HL-60 (cell line): ENCODE measurements around the gene DPP8.
A peak's percentile ranks its signal among the peaks of the same experiment; 100 is the strongest.

Source experiments
- DNase-seq, 2 experiments: peaks; one replicate each; pipeline ENCODE4 v3.0.0-alpha.2; 2010 to 2020; ENCODE audit warnings: low read depth in 1 of 2, low spot score in 1 of 2
- H3K27ac ChIP-seq: fragments of 250-450 bp; sonication (Bioruptor Pico); replicated peaks from 2 replicates; pipeline ENCODE4 v1.5.1; 2020; ENCODE audit warnings: mild to moderate bottlenecking, moderate library complexity
- H3K27me3 ChIP-seq: fragments of 250-450 bp; sonication (Bioruptor Pico); 2 replicates; pipeline ENCODE4 v1.5.1; 2021; ENCODE audit warnings: mild to moderate bottlenecking, moderate library complexity; ENCODE audit not compliant: insufficient read depth, poor library complexity, severe bottlenecking
- H3K4me3 ChIP-seq: replicated peaks from 2 replicates; pipeline ENCODE4 v1.5.1; 2011; ENCODE audit warnings: mild to moderate bottlenecking, control low read depth, low read length; ENCODE audit not compliant: insufficient read depth
- GABPA ChIP-seq: IDR thresholded peaks from 2 replicates; pipeline ENCODE4 v1.6.1; 2012; ENCODE audit warnings: low read depth
- POLR2AphosphoS5 ChIP-seq: IDR thresholded peaks from 2 replicates; pipeline ENCODE4 v1.6.1; 2012; ENCODE audit warnings: low read depth
- REST ChIP-seq: IDR thresholded peaks from 2 replicates; pipeline ENCODE4 v1.6.1; 2012; ENCODE audit warnings: low read depth; ENCODE audit not compliant: insufficient replicate concordance
- SPI1 ChIP-seq: IDR thresholded peaks from 2 replicates; pipeline ENCODE4 v1.6.1; 2012; ENCODE audit warnings: low read depth, mild to moderate bottlenecking, borderline replicate concordance
- TF ChIP-seq, protein P1 (sequence below): IDR thresholded peaks from one replicate; pipeline ENCODE4 v1.5.1; 2011; ENCODE audit warnings: low read length, control low read depth, inconsistent platforms; ENCODE audit not compliant: insufficient read depth

Gene DPP8

GRCh38 chr15:65426216-65426853 is 91.2 kb downstream of the DPP8 start:
- Histone ChIP-seq H3K4me3 (no peak overlapping the region), H3K27ac (no peak overlapping the region), H3K27me3 (peaks cover 29% of the 10 kb centered on the region)
- no peak for TF ChIP-seq SPI1
- DNase-seq: no peak

GRCh38 chr15:65424683-65425082 is 92.8 kb downstream of the DPP8 start:
- H3K27me3 ChIP-seq: peaks cover 39% of the 10 kb centered on the region
- TF ChIP-seq REST: no peak
- no peak for DNase-seq
- H3K27ac ChIP-seq: no peak overlapping the region
- no peak overlapping the region for H3K4me3 ChIP-seq

- no peak overlapping the region for H3K4me3 ChIP-seq
- H3K27me3 ChIP-seq: peaks cover 39% of the 10 kb centered on the region
- no peak for DNase-seq
- H3K27ac ChIP-seq: no peak overlapping the region
- TF ChIP-seq GABPA (no peak), POLR2AphosphoS5 (no peak), REST (no peak)
Measured at GRCh38 chr15:65423976-65424679, 93.4 kb downstream of the DPP8 start.

GRCh38 chr15:65423150-65423975 is 94.1 kb downstream of the DPP8 start:
- Histone ChIP-seq H3K27me3 (peaks cover 39% of the 10 kb centered on the region), H3K27ac (no peak overlapping the region), H3K4me3 (no peak overlapping the region)
- TF ChIP-seq, protein P1, sequence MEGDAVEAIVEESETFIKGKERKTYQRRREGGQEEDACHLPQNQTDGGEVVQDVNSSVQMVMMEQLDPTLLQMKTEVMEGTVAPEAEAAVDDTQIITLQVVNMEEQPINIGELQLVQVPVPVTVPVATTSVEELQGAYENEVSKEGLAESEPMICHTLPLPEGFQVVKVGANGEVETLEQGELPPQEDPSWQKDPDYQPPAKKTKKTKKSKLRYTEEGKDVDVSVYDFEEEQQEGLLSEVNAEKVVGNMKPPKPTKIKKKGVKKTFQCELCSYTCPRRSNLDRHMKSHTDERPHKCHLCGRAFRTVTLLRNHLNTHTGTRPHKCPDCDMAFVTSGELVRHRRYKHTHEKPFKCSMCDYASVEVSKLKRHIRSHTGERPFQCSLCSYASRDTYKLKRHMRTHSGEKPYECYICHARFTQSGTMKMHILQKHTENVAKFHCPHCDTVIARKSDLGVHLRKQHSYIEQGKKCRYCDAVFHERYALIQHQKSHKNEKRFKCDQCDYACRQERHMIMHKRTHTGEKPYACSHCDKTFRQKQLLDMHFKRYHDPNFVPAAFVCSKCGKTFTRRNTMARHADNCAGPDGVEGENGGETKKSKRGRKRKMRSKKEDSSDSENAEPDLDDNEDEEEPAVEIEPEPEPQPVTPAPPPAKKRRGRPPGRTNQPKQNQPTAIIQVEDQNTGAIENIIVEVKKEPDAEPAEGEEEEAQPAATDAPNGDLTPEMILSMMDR: no peak
- TF ChIP-seq REST: peak; percentile 44
- no peak for DNase-seq
